NCI-H1092 treated with DMSO at 0.1 percent for 48 hours (cell line): ENCODE data around the gene TPCN1.

ENCODE experiments used
- DNase-seq: peaks from one replicate; lab custom pipeline; 2025; lab: John Stamatoyannopoulos, UW

The TPCN1 gene

DNA sequence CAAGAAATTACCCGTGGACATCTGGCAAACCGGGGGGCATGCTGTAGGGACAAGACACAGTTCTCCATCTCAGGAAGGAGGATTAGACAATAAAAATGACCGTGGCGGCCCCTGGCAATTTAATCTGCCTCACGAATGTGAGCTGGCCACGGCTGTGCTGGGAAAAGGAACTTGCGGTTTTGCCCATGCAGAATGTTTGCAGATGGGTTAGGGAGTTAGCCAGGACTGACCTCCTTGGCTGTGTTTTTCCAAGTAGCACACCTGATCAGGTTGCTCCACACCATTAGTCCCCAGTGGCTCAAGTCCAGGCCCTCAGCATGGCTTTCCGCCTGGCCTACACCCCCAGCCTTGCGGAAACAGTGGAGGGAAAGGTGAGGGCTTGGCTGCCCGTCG lies 20.8 kb downstream of the TPCN1 start:
- DNase-seq, result peak; percentile 33

DNA sequence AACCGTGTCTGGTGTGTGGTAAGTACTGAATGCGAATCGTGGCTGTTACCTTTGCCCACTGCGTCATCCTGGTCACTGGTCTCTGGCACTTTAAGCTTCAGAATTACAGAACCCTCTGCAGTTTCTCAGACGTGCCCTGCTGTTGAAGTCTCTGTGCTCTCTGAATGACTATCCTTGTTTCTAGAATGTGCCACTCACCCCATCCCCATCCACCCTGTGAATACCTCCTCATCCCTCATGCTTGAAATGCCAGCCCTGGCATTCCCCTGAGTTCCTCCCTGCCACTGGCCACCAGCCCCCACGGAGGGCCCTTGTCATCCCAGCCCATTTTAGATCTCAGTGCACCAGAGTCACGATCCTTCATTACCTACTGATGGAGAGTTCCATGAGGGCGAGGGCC lies 21.3 kb downstream of the TPCN1 start:
- DNase-seq, result no peak

DNA sequence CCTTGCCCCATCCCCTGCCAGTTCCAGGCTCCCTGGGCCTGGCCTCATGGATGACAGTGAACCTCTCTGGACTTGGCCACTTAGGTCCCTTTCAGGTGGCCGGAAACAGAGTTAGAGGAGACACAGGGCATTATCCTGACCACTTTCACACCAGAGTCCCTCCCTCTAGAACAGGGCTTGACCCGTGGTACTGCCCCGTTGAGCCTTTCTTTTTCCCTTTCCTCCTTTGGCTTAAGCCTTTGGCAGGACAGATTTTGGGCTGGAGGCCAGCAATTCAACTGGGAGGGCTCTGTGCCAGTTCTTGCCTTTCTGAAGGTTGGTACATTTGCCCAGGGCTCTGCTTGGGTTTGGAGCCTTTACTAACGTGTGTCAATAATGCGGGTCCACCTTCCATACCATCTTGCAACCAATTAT lies 22.8 kb downstream of the TPCN1 start:
- DNase-seq, result peak; percentile 82

DNA sequence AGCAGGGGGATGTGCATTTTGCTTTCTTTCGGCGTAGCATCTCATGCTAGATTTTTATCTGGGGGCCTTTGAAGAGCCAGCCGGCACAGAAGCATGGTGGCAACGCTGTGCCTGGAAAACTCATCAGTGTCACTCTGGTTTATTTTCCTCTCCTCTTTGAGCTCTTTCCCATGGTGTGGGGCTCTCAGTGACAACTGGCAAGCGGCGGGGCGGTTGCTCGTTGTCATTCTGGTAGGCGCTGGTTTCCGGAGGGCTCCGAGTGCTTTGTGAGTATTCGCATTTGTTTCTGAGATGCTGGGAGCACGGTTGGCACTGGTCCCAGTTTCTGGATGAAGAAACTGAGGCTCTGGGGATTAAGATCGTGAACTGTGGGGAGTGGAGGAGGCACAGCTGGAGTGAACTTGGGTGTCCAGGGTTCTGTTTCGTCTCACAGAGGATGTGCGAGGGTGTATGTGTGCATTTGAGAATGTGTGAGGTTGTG lies 23.3 kb downstream of the TPCN1 start:
- peak; percentile 56 for DNase-seq

DNA sequence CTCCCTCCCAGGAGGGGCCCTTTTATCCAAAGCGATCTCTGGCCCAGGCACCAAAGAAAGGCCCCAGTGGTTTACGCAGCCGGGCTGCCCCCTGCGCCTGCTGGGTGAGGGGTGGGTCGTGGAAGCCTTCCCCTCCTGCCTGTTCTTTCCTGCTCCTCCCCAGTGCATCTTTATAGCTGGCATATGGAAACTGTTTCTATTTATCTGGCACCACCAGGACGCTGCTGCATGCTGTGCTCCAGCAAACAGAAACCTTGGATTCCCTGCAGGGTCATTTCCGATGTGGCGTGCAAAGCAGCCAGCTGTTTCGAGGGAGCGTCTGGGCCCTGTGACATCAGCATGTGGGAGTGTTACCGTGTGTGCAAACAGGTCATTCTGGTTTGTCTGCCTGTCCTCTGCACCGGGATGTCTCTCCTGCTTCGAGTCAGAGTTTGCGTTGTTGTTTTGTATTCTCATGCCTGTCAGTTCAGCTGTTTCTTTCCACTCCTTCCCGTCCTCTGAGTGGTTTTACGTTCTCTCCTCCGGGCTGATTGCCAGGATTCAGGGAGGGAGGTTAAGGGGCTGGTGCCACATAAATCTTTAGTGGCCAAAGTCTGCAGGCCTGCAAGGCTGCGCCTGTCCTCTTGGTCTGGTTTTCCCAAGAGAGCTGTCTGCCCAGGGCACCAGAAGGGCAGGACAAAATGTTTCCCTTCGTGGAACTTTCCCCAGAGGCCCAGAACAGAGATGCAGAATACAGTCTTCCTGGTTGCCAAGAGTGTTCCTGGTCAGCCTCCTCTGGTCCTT lies 24.6 kb downstream of the TPCN1 start:
- DNase-seq, result peak; percentile 94

DNA sequence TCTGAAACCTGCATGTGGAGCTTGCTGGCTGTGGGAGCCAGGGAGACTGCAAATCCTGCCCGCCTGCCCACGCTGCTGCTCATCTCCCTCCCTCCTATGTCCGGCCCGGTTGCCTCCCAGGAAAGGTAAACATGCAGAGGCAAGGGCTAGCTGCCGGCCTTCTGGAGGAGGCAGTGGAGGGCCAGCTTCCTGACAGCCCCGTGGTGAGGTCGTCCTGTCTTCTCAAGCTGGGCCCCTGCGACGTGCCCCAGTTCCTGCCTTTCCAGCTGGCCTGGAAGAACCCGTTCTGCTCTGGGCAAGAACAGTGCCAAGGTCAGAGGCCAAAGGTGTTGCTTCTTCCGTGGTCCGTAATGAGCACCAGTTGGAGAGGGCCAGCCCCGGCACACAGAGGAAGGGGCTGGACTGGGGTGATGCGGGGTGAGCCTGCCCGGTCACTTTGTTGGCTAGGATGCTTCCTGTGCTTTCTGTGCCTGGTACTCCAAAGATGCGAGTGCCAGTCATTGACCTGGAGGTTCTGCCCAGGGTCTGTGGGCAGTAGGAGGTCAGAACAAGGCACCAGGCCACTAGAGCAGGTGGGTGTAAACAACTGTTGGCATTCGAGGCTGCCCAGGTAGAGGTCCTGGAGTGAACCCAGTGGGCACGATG lies 25.3 kb downstream of the TPCN1 start:
- DNase-seq, result no peak

DNA sequence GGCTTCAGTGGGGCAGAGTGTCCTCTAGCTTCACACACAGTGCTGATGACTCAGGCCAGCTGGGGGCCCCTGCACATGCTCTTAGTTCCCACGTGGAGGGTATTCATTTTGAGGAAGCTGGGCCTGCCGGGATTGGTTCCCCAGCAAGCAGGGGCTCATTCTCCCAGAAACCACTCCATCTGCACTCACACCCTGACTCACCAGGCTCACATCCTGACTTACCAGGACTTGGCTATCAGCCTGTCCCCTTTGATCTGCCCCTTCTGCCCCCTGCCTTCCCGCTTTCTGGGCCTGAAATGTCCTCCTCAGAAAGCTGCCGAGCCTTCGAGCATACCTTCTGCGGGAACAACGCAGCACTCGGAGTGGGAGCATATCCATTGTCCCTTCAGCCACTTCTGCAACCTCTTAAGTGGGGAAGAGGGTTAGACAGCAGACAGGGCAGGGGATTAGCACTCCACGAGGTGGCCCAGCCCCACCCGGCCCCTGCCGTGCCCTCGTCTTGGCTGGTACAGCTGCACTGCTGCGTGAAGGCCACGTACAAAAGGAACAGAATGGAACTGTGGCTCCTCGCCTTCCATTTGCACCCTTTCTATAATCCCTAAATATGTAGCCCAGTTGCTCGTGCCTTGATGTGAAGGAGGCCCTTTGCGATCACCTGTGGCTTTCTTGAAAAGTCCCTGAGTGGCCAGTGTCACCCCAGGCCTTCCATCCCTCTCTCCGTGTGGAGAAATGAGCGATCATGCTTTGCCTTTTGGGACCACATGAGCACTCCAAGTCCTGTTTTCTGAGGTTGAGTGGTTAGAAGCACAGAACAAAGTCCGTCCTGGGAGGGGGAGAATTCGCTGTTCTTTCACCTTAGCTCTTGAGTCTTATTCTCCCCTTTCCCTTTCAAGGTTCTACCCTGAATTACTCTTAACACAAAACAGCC lies 26.1 kb downstream of the TPCN1 start:
- no peak for DNase-seq

DNA sequence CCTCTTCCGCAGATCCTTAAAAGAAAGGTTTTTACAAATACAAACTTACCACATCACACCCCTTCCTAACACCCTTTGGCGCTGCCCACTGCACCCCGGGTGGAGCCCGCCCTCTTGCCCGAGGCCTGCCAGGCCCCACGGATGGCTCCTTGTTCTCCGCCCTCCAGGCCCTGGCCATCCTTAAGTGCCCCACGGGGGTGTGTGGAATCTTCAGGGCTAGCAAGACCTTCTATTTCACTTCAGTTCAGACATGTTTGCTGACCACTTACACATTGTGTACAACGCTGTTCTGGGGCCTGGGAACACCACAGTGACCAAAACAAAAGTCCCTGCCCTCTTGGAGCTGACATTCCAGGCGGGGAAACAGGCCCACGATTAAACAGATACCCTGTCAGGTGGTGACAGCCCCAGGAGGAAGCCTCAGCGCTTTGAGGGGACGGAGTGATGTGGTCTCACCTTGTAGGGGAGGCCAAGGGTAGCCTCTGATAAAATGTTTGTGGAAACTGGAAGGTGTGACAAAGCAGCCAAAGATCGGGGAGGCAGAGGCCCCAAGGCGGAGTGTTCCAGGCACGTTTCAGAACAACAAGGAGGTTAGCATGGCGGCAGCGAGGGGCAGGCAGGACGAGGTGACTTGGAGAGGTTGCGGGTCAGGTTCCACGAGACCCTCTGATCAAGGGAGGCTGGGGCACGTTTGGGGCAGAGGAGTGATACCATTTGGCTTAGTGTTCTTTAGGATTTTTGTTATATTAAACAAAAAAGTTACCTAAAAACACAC lies 27.0 kb downstream of the TPCN1 start:
- no peak for DNase-seq

DNA sequence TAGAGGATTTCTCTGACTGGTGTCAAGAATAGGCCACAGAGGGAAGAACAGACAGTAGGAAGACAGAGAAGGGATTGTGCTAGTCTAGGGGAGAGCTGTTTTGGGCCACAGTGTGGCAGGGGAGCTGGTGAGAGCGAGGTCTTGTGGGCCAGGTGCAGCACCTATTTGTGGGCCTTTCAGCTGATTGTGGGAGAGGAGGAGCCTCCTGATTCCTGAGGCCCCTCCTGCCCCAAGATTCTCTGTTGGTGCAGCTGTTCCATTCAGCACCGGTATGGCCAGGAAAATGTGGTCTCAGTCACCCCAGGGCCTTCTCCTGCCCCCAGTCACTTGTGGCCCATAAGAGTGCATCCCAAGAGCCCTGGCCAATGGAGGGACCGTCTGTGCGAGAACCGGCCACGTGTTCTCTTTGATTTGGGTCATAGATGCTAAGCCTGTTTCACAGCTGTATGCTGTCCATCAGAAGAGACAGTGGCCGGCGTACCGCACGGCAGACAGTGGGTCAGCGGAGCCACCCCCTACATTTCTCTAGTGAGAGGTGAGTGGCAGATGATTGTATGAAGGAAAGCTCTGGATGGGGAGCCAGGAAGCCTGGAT lies 27.7 kb downstream of the TPCN1 start:
- no peak for DNase-seq

DNA sequence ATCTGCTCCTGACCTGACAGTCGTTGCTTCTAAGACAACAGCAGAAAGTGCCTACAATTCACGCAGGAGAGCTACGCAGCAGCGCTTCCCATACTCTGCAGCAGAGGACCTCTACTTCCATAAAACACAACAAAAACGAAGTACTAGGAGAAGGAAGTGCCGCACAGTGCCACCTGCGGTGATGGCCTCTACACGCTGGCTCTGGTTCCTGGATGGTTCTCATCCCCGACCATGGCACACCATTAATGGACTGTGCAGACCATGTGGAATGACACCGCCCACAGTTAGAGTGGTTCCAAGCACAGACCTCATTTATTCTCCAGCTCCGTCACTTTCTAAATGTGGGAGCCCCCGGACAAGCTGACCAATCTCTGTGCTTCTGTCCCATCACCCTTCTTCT lies 28.3 kb downstream of the TPCN1 start:
- no peak for DNase-seq

DNA sequence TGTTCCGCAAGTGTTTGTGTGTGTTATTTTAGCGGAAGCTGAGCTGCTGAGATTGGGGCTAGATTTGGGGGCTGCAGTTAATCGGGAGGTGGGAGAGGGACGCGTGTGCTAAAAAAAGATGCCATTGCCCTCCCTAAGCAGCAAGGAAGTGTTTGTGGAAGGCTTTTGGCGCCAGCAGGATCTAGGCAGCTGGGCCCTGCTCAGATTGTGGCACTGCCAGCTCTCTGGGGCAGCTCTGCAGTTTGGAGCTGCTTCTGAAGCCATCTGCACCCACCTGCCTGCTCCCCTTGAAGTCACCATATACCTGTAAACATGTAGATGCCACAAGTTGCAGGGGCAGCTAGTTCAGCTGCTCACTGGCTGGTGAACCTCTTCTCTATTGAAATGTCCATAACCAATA lies 28.8 kb downstream of the TPCN1 start:
- no peak for DNase-seq

DNA sequence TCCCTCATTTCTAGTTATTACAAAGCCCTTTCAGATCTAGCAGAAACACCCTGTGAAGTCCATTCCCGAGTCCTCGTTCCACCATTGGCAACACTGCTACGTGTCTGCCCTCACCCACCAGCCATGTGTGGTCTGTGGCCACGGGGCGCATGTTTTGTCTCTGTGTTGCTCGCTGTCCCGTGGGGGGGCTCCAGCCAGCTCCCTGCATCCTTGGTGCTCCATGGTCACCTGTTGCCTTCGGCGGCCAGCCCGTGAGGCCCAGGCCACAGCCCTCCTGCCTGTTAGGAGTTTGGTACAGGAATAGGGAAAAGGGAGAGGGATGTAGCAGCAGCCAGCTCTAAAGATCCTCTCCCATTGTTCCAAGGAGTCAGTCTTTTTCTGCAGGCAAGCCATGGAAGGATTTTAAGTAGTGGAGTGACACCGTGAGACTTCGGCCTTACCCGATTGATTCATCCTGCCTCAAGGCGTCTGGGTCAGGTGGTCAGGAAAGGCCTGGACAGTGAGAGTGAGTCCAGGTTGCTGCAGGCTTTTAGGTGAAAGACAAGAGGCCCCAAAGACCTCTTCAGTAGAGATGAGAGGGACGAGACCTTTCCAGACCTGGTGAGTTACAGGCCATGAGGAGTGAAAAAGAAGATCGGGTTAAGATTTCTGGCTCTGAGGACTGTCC lies 30.3 kb downstream of the TPCN1 start:
- no peak for DNase-seq

DNA sequence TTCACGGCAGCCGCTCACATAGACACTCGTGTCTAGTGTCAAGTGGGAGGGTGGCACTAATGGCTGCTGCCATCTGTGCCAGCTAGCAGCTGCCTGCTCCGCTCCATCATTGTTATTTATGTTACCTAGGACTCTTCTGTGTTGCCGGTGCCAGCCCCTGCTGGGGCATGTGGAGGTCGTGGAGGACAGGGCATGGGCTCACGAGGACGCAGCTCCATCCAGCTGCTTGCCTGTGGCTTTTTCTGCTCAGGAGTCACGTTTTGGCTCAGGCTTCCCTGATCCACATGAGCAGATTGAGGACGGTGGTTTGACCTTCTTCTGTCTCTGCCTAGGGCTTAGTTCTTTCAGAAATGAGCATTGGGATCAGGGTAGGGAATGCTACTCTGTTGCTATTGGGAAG lies 31.2 kb downstream of the TPCN1 start:
- peak; percentile 45 for DNase-seq

DNA sequence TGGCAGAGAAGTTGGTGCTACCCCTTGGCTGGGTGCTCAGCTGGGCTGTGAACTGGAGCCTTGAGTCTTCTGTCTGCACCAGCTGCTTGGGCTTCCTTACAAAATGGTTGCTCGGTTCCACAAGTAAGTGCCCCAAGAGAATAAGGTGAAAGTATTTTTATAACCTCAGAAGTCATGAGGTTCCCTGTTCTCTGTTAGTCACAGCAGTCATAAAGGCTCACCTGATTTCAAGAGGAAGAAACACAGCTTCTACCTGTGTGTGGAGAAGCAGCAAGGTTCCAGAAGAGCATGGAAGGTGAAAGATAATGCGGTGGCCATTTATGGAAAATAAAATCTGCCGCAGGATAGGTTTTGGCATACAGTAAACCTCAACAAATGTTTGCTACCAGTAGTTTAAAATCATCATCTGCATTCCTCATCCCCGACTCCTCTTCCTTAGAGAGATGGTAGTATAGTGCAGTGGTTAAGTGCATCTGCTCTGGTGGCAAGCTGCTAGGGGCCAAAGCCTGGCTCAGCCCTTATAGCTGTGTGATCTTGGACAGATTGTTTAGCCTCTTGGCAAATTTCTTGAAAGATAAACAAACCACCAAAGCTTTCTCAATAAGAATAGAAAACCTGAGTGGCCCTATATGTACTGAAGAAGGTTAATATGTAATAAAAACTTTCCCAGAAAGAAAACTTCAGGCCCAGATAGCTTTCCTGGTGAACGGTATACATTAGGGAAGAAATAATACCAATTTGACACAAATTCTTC lies 32.4 kb downstream of the TPCN1 start:
- DNase-seq, result no peak

DNA sequence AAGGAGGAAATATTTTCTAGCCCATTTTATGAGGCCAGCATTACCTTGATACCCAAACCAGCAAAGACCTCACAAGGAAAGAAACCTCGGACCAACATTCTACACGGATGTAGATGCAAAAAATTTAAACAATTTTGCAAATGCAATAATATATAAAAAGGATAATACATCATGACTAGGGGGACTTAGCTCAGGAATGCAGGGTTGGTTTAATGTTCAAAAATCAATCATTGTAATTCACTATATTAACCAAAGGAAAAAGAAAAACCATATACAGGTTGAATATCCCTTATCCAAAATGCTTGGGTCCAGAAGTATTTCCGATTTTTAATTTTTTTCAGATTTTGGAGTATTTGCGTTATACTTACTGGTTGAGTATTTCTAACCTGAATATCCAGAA lies 33.0 kb downstream of the TPCN1 start:
- DNase-seq, result no peak

DNA sequence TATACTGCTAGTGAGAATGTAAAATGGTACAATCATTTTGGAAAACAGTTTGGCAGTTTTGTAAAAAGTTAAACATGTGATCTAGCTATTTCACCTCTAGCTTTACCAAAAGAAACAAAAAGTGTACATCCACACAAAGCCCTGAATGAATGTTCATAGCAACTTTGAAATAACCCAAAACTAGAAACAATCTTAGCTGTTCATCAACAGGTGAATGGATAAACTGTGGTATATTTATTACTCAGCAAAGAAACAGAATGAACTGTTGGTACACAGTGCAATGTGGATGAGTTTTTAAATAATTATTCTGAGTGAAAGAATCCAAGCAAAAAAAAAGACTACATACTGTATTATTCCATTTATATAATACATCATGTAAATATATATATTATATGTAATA lies 36.3 kb downstream of the TPCN1 start:
- no peak for DNase-seq

DNA sequence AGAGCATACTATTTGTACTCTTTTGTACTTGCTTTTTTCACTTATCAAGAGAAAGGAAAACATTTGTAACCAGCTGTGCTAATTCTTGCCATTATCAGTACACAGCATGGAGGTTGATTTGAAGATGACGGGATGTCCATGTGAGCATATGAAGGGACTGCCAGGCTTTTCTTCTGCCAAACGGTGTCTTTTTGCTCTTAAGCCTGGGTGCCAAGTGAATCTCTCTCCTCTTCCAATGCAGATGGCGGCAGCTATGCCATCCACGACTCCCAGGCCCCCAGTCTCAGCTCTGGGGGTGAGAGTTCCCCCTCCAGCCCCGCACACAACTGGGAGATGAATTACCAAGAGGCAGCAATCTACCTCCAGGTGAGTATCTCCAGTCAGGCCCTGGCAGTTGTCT lies 38.9 kb downstream of the TPCN1 start:
- peak; percentile 45 for DNase-seq

DNA sequence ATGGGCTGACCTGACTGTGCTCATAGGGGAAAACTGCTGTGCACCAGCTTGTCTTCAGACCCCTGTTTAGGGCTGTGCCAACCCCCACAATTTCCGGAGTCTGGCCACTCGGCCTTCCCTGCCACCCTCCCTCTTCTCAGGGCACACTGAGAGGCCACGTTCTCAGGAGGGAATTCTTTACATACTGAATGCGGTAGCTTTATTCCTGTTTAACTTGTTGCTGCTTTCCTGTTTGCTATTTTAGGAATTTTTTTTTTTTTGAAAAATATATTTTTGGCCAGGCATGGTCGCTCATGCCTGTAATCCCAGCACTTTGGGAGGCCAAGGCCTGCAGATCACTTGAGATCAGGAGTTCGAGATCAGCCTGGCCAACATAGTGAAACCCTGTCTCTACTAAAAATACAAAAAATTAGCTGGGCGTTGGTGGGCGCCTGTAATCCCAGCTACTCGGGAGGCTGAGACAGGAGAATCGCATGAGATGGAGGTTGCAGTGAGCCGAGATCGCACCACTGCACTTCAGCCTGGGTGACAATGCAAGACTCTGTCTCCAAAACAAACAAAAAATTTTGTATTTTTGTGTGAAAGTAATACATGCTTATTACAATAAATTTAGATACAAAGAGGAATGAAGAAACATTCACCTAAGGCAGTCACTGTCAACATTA lies 39.5 kb downstream of the TPCN1 start:
- DNase-seq, result no peak

DNA sequence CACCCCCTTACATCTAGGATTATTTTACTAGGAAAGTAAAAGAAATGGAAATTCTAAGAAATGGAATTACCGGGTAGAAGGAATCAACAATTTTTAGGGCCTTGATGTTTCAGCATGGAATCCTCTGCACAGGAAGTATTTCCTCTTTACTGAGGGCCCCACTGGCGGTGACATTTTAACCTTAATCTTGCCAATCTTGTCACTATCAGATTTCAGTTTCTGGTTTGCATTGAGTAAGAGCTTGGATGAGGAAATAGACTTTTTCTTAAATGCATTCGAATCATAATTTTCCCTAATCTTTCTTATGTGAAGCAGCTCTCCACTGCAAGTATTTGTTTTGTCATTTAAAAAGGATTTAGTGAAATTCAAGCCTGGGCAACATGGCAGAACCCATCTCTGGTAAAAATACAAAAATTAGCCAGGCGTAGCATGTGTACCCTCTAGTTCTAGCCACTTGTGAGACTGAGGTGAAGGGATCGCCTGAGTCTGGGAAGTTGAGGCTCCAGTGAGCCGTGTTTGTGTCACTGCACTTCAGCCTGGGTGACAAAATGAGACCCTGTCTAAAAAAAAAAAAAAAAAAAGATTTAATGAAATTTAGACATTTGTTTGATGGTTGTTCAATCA lies 40.7 kb downstream of the TPCN1 start:
- no peak for DNase-seq
